OCI-LY1 (cell line): Measurements from ENCODE around the gene ENDOG.
"Not testable (repeated sequence)": the region's sequence is repeated elsewhere in the genome, so short reads cannot be mapped to it uniquely, and the experiment has no call there.

ENCODE experiments used
- H2AFZ ChIP-seq: fragments of 200-600 bp; sonication (generic), shearing (Covaris generic); 2 replicates; pipeline ENCODE4 v1.6.0; 2014; ENCODE audit warnings: antibody characterized with exemption, mild to moderate bottlenecking, low read length
- H3F3A ChIP-seq: fragments of 200-600 bp; sonication (generic), shearing (Covaris generic); 2 replicates; pipeline ENCODE4 v1.6.0; 2014; ENCODE audit warnings: mild to moderate bottlenecking, antibody characterized with exemption, low read length, moderate library complexity; ENCODE audit not compliant: insufficient read depth
- H3K27ac ChIP-seq: fragments of 200-600 bp; sonication (generic); 2 replicates; pipeline ENCODE4 v1.5.1; 2014; ENCODE audit warnings: low read length, mixed run types, mild to moderate bottlenecking, low read depth; ENCODE audit not compliant: poor library complexity, severe bottlenecking
- H3K27me3 ChIP-seq: fragments of 200-600 bp; sonication (generic); 2 replicates; pipeline ENCODE4 v1.6.0; 2014; ENCODE audit warnings: antibody characterized with exemption, mild to moderate bottlenecking, low read length, moderate library complexity; ENCODE audit not compliant: insufficient read depth
- H3K36me3 ChIP-seq: fragments of 200-600 bp; sonication (generic); 2 replicates; pipeline ENCODE4 v1.6.1; 2014; ENCODE audit warnings: mild to moderate bottlenecking, antibody characterized with exemption, low read length, moderate library complexity, mixed read lengths; ENCODE audit not compliant: insufficient read depth
- H3K4me1 ChIP-seq: fragments of 200-600 bp; sonication (generic); 2 replicates; pipeline ENCODE4 v1.5.1; 2014; ENCODE audit warnings: mild to moderate bottlenecking, low read length, moderate library complexity; ENCODE audit not compliant: insufficient read depth, severe bottlenecking
- H3K4me2 ChIP-seq: fragments of 200-600 bp; sonication (generic), shearing (Covaris generic); 2 replicates; pipeline ENCODE4 v1.6.1; 2014; ENCODE audit warnings: low read length
- H3K4me3 ChIP-seq: fragments of 200-600 bp; sonication (generic); 2 replicates; pipeline ENCODE4 v1.5.1; 2014; ENCODE audit warnings: low read length, low read depth, mild to moderate bottlenecking, mixed read lengths; ENCODE audit not compliant: poor library complexity, severe bottlenecking
- H3K79me2 ChIP-seq: fragments of 200-600 bp; shearing (Covaris generic); 2 replicates; pipeline ENCODE4 v1.6.1; 2016; ENCODE audit warnings: mixed run types, low read length, mixed read lengths; ENCODE audit not compliant: insufficient read depth
- H3K9ac ChIP-seq: fragments of 200-600 bp; sonication (generic), shearing (Covaris generic); 2 replicates; pipeline ENCODE4 v1.6.1; 2014; ENCODE audit warnings: mild to moderate bottlenecking, low read length, mixed read lengths
- H3K9me2 ChIP-seq: fragments of 200-600 bp; sonication (generic), shearing (Covaris generic); 2 replicates; pipeline ENCODE4 v1.6.1; 2014; ENCODE audit warnings: low read depth, mild to moderate bottlenecking, low read length, mixed read lengths
- H3K9me3 ChIP-seq: fragments of 200-600 bp; shearing (Covaris generic); 2 replicates; pipeline ENCODE4 v1.6.1; 2014; ENCODE audit warnings: low read length, mixed read lengths
- H4K20me1 ChIP-seq: fragments of 200-600 bp; sonication (generic), shearing (Covaris generic); 2 replicates; pipeline ENCODE4 v1.6.0; 2016; ENCODE audit warnings: mild to moderate bottlenecking, low read length; ENCODE audit not compliant: insufficient read depth
- CTCF ChIP-seq: fragments of 200-600 bp; sonication (generic), shearing (Covaris generic); IDR thresholded peaks from 2 replicates; pipeline ENCODE4 v1.5.1; 2017; ENCODE audit warnings: mild to moderate bottlenecking, antibody characterized with exemption, low read length, moderate library complexity, mixed read lengths
- EZH2 ChIP-seq: fragments of 200-600 bp; sonication (generic), shearing (Covaris generic); IDR thresholded peaks from 2 replicates; pipeline ENCODE4 v1.8.0; 2017; ENCODE audit warnings: borderline replicate concordance, mixed run types, mild to moderate bottlenecking, antibody characterized with exemption, low read length, moderate library complexity, mixed read lengths

Gene ENDOG

GRCh38 chr9:128774804-128775203 lies 43.5 kb upstream of the ENDOG start:
- Histone ChIP-seq H3K4me3 (no peak overlapping the region), H3K27me3 (no peaks in the 10 kb centered on the region), H3K79me2 (no peaks in the 10 kb centered on the region), H3K9me3 (peaks cover 3% of the 10 kb centered on the region; the same call in 1 of the 2 replicates), H2AFZ (no peak overlapping the region), H4K20me1 (no peaks in the 10 kb centered on the region), H3K36me3 (no peaks in the 10 kb centered on the region), H3F3A (no peaks in the 10 kb centered on the region), H3K4me2 (no peak overlapping the region), H3K9ac (no peak overlapping the region), H3K9me2 (no peaks in the 10 kb centered on the region), H3K4me1 (peaks cover 21% of the 10 kb centered on the region), H3K27ac (no peak overlapping the region)
- no peak for TF ChIP-seq CTCF
- TF ChIP-seq EZH2 = no peak

- not testable (repeated sequence) for H2AFZ ChIP-seq, H3K27ac ChIP-seq, H3K9ac ChIP-seq
Measured at GRCh38 chr9:128780093-128780492, 38.2 kb upstream of the ENDOG start.

GRCh38 chr9:128781187-128782070 lies 36.9 kb upstream of the ENDOG start:
- Histone ChIP-seq H3K9me2 (no peaks in the 10 kb centered on the region), H2AFZ (no peak overlapping the region), H3K4me3 (no peak overlapping the region), H3F3A (no peaks in the 10 kb centered on the region), H3K9ac (no peak overlapping the region), H3K27ac (no peak overlapping the region), H3K27me3 (no peaks in the 10 kb centered on the region), H3K9me3 (peaks cover 10% of the 10 kb centered on the region; the same call in 1 of the 2 replicates), H3K36me3 (no peaks in the 10 kb centered on the region), H3K79me2 (no peaks in the 10 kb centered on the region), H4K20me1 (no peaks in the 10 kb centered on the region), H3K4me2 (no peak overlapping the region), H3K4me1 (peaks cover 8% of the 10 kb centered on the region)
- TF ChIP-seq EZH2 (no peak), CTCF (no peak)

More at GRCh38 chr9:128780093-128780492, 38.2 kb upstream of the ENDOG start:
- not testable (repeated sequence) for H3F3A ChIP-seq, H3K4me2 ChIP-seq, H3K4me3 ChIP-seq, H3K4me1 ChIP-seq, H4K20me1 ChIP-seq, H3K79me2 ChIP-seq, H3K36me3 ChIP-seq, H3K27me3 ChIP-seq, H3K9me2 ChIP-seq
- peaks cover 14% of the 10 kb centered on the region for H3K9me3 ChIP-seq

- Histone ChIP-seq H3F3A (no peaks in the 10 kb centered on the region), H3K79me2 (peaks cover 1% of the 10 kb centered on the region; the same call in 1 of the 2 replicates), H4K20me1 (no peaks in the 10 kb centered on the region), H3K4me2 (no peak overlapping the region), H3K9me2 (no peaks in the 10 kb centered on the region), H3K36me3 (no peaks in the 10 kb centered on the region), H3K9ac (no peak overlapping the region), H3K4me3 (no peak overlapping the region), H3K27ac (no peak overlapping the region), H3K4me1 (peaks cover 14% of the 10 kb centered on the region), H3K9me3 (peaks cover 10% of the 10 kb centered on the region; the same call in 1 of the 2 replicates), H3K27me3 (no peaks in the 10 kb centered on the region), H2AFZ (no peak overlapping the region)
- TF ChIP-seq CTCF = no peak
- no peak for TF ChIP-seq EZH2
Measured at GRCh38 chr9:128782669-128783068, 35.6 kb upstream of the ENDOG start.
